Fibroblast of skin of back (primary cell): ENCODE measurements around the gene TRMT13. TPM values are rescaled to one million over a fixed set of nuclear protein-coding genes. Genes with fewer than 3 reads are reported as not detected.

Experiments used
- DNase-seq: peaks from one replicate; pipeline ENCODE4 v3.0.0-alpha.2; 2013
- polyA plus RNA-seq, 2 experiments: library from polyadenylated mRNA; unstranded; fragments of 120-200 nt; gene quantifications; one replicate each; pipeline ENCODE4 v1.2.1, GENCODE V29; 2013; ENCODE audit not compliant: insufficient read length in 2 of 2

TRMT13 gene
- polyA plus RNA-seq (2013, experiment 1 of 2; ENCODE audit: insufficient read length): 6.7 TPM
- 6.4 TPM for polyA plus RNA-seq (2013, experiment 2 of 2; ENCODE audit: insufficient read length)

GRCh38 chr1:100132566-100133477 lies at the start of gene TRMT13, which contains the start of gene SASS6:
Gene TRMT13, plus strand, starts transcription at chr1:100133163. Its CDS starts 6 bp downstream, at chr1:100133169.
Gene SASS6, minus strand, starts transcription at chr1:100132930. Its CDS starts 116 bp downstream, at chr1:100132814.
- DNase-seq: peak; percentile 99

GRCh38 chr1:100087396-100087795 lies 45.6 kb upstream of the TRMT13 start:
- peak; percentile 22 for DNase-seq

- DNase-seq: no peak
Observed at GRCh38 chr1:100089082-100089481, 43.9 kb upstream of the TRMT13 start.

- DNase-seq: no peak
Observed at GRCh38 chr1:100090471-100090870, 42.5 kb upstream of the TRMT13 start.

GRCh38 chr1:100100202-100100601 lies 32.8 kb upstream of the TRMT13 start:
- peak; percentile 73 for DNase-seq

- DNase-seq: no peak
Observed at GRCh38 chr1:100101564-100101963, 31.4 kb upstream of the TRMT13 start.

GRCh38 chr1:100107696-100108095 lies 25.3 kb upstream of the TRMT13 start:
- DNase-seq: no peak

- DNase-seq: no peak
Observed at GRCh38 chr1:100109554-100110066, 23.4 kb upstream of the TRMT13 start.

GRCh38 chr1:100115524-100115923 lies 17.4 kb upstream of the TRMT13 start:
- no peak for DNase-seq

GRCh38 chr1:100122177-100122576 lies 10.8 kb upstream of the TRMT13 start:
- no peak for DNase-seq

GRCh38 chr1:100127226-100127625 lies 5.7 kb upstream of the TRMT13 start:
- no peak for DNase-seq

- peak; percentile 2 for DNase-seq
Observed at GRCh38 chr1:100130552-100131077, 2.3 kb upstream of the TRMT13 start.

GRCh38 chr1:100131623-100132022 lies 1.3 kb upstream of the TRMT13 start:
- no peak for DNase-seq

GRCh38 chr1:100134872-100135271 lies 1.9 kb downstream of the TRMT13 start:
- peak; percentile 5 for DNase-seq

GRCh38 chr1:100137602-100138001 lies 4.6 kb downstream of the TRMT13 start:
- no peak for DNase-seq

GRCh38 chr1:100141192-100141591 lies 8.2 kb downstream of the TRMT13 start:
- DNase-seq: no peak

GRCh38 chr1:100142343-100142742 lies 9.4 kb downstream of the TRMT13 start:
- no peak for DNase-seq

- DNase-seq: no peak
Observed at GRCh38 chr1:100145116-100145515, 12.2 kb downstream of the TRMT13 start.

GRCh38 chr1:100146958-100147357 lies 14.0 kb downstream of the TRMT13 start:
- DNase-seq: no peak

GRCh38 chr1:100147875-100148274 lies 14.9 kb downstream of the TRMT13 start:
- DNase-seq: no peak

GRCh38 chr1:100151679-100152078 lies 18.7 kb downstream of the TRMT13 start:
- no peak for DNase-seq

- DNase-seq: no peak
Observed at GRCh38 chr1:100152271-100152670, 19.3 kb downstream of the TRMT13 start.

GRCh38 chr1:100162881-100163280 lies 29.9 kb downstream of the TRMT13 start:
- no peak for DNase-seq

GRCh38 chr1:100164216-100164615 lies 31.3 kb downstream of the TRMT13 start:
- DNase-seq: peak; percentile 77
